ENCODE measurements around the gene VWA5B1. TPM values are rescaled to one million over a fixed set of nuclear protein-coding genes. Genes with fewer than 3 reads are reported as not detected.

Gene VWA5B1
- total and polyA plus RNA-seq, 2 of the 4 experiments (the other 2 are of a cell fraction): not detected

DNA sequence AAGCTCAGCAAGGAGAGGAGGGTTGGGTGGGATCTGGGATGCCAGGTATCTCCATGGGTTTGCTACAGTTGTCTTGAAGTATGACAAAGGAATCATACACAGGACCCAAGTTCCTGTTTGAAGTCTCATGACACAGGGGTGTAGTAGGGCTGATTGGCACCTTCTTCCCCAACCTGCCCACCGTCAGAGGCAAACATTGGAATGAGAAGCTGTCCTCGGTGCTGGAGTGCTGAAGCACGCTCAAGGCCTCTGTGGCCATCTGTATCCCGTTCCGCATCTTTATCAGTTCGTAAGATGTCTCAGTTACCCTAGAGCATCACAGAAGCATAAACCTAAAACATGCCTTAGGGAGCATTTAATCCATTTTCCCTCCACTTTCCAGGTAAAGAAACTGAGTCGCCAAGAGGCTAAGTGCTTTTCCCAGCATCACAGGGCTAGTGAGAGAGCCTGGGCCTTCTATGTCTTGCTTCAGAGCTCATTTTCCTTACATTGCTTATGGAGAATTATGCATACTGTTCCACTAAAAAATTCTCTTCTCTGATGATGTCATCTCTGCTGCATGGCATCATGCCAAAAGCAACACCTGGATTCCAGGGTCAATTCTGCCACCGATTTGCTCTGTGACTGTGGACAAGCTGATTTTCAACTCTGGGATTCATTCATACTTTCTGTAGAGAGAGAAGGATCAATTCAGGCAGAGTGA is 34.2 kb downstream of the VWA5B1 start:
- DNase-seq (no peak), ATAC-seq (ENCODE audit: low read depth) (no peak)
- POLR2A ChIA-PET (ENCODE audit: unreplicated experiment): no interaction called here

More for the DNA sequence above, 34.2 kb downstream of the VWA5B1 start:
- H3K9me1 ChIP-seq (ENCODE audit: insufficient read depth, low read length): no peaks in the 10 kb centered on the region
- H2AK5ac ChIP-seq (ENCODE audit: low read depth, low read length): no peak overlapping the region
- H2AFZ ChIP-seq (replicated peaks; ENCODE audit: low read length, poor library complexity): no peak overlapping the region
- H4K5ac ChIP-seq (ENCODE audit: low read depth, low read length): peak overlapping the region; percentile 11; the same call in 1 of the 2 replicates
- no peaks in the 10 kb centered on the region for H3K9me3 ChIP-seq (ENCODE audit: control insufficient read depth, insufficient read depth, low read length)
- no peak overlapping the region for H2BK15ac ChIP-seq (ENCODE audit: low read depth, low read length)
- H4K91ac ChIP-seq (ENCODE audit: insufficient read depth, low read depth, low read length): peak overlapping the region; percentile 16; the same call in 1 of the 2 replicates
- BruUV-seq (replicated peaks): no TSS peak
- intact Hi-C loops (cut with micrococcal nuclease) (no loop called here), in situ Hi-C loops (cut with MboI; ENCODE audit: low sequenced_read_pairs) (no loop called here), dilution Hi-C loops (cut with HindIII; ENCODE audit: low sequenced_read_pairs, unreplicated experiment) (no loop called here)
- peaks cover 16% of the 10 kb centered on the region for H3K27me3 ChIP-seq (ENCODE audit: control insufficient read depth, insufficient read depth, low read length)
- H3K18ac ChIP-seq (ENCODE audit: low read depth, low read length): peak overlapping the region; percentile 43; the same call in 1 of the 2 replicates
- H3K4ac ChIP-seq (ENCODE audit: low read depth, low read length): no peak overlapping the region
- no peak overlapping the region for H3K4me3 ChIP-seq (ENCODE audit: insufficient read depth, low read depth, low read length)
- no peak for TF ChIP-seq NFE2L2 (IDR thresholded peaks at IDR 0.05; ENCODE audit: low read depth, low read length)
- TF ChIP-seq, protein P1, sequence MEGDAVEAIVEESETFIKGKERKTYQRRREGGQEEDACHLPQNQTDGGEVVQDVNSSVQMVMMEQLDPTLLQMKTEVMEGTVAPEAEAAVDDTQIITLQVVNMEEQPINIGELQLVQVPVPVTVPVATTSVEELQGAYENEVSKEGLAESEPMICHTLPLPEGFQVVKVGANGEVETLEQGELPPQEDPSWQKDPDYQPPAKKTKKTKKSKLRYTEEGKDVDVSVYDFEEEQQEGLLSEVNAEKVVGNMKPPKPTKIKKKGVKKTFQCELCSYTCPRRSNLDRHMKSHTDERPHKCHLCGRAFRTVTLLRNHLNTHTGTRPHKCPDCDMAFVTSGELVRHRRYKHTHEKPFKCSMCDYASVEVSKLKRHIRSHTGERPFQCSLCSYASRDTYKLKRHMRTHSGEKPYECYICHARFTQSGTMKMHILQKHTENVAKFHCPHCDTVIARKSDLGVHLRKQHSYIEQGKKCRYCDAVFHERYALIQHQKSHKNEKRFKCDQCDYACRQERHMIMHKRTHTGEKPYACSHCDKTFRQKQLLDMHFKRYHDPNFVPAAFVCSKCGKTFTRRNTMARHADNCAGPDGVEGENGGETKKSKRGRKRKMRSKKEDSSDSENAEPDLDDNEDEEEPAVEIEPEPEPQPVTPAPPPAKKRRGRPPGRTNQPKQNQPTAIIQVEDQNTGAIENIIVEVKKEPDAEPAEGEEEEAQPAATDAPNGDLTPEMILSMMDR (conservative IDR thresholded peaks at IDR 0.05; ENCODE audit: low read depth, low read length): no peak
- H3K23ac ChIP-seq (ENCODE audit: low read depth, low read length): no peak overlapping the region
- peak overlapping the region; percentile 49 for H2AK9ac ChIP-seq (replicated peaks; ENCODE audit: low read depth, low read length, poor library complexity)
- H4K20me1 ChIP-seq (ENCODE audit: insufficient read depth, low read length): no peaks in the 10 kb centered on the region
- H3K4me2 ChIP-seq (ENCODE audit: low read depth, low read length): no peak overlapping the region
- no peak overlapping the region for H2BK20ac ChIP-seq (ENCODE audit: low read depth, low read length)
- peaks cover 9% of the 10 kb centered on the region; the same call in 1 of the 2 replicates for H3K4me1 ChIP-seq (ENCODE audit: control insufficient read depth, insufficient read depth, low read length)
- H3K27ac ChIP-seq (ENCODE audit: insufficient read depth, low read length): peak overlapping the region; percentile 64; the same call in 1 of the 2 replicates
- H3K14ac ChIP-seq (replicated peaks; ENCODE audit: low read depth, low read length): no peak overlapping the region
- WGBS, 2 experiments (ENCODE audit: extremely low coverage in 2 of 2, insufficient read length in 1 of 2): 83% methylated on average over 4 of the region's 8 CpGs; no CpG with 5 or more reads in 1 of the 2 experiments
- no peak overlapping the region for H2BK120ac ChIP-seq (ENCODE audit: low read depth, low read length)
- no peak overlapping the region for H4K8ac ChIP-seq (ENCODE audit: low read depth in 2 of 2, low read length in 2 of 2)
- no peak overlapping the region for H3K56ac ChIP-seq (ENCODE audit: extremely low read depth, insufficient read depth, low read length)
- no peaks in the 10 kb centered on the region for H3K36me3 ChIP-seq (ENCODE audit: control insufficient read depth, insufficient read depth, low read length)
- H2BK5ac ChIP-seq (ENCODE audit: low read depth, low read length, poor library complexity, severe bottlenecking): no peak overlapping the region
- CTCF ChIA-PET: no interaction called here
- H3K9ac ChIP-seq (ENCODE audit: low read depth, low read length): no peak overlapping the region
- no peaks in the 10 kb centered on the region for H3K79me1 ChIP-seq (ENCODE audit: low read depth in 1 of 2, low read length in 2 of 2)

Data from IMR-90 (cell line).